Stromal cell of bone marrow (primary cell): ENCODE measurements around the gene ZDHHC14.
"Not testable (repeated sequence)": the region's sequence is repeated elsewhere in the genome, so short reads cannot be mapped to it uniquely, and the experiment has no call there.

Experiments used
- DNase-seq: peaks from one replicate; pipeline ENCODE4 v3.0.0-alpha.2; 2012; ENCODE audit warnings: low read depth

ZDHHC14 gene

GRCh38 chr6:157571950-157572349 lies 191.0 kb downstream of the ZDHHC14 start:
- DNase-seq, result no peak

- no peak for DNase-seq
These were observed 193.9 kb downstream of the ZDHHC14 start for GRCh38 chr6:157574851-157575424.

GRCh38 chr6:157575436-157576145 lies 194.6 kb downstream of the ZDHHC14 start:
- no peak for DNase-seq

GRCh38 chr6:157576991-157577390 lies 196.0 kb downstream of the ZDHHC14 start:
- not testable (repeated sequence) for DNase-seq

- not testable (repeated sequence) for DNase-seq
These were observed 197.5 kb downstream of the ZDHHC14 start for GRCh38 chr6:157578527-157578926.

GRCh38 chr6:157579467-157580031 lies 198.6 kb downstream of the ZDHHC14 start:
- DNase-seq, result no peak

- DNase-seq, result no peak
These were observed 203.0 kb downstream of the ZDHHC14 start for GRCh38 chr6:157584036-157584435.

- DNase-seq, result no peak
These were observed 204.5 kb downstream of the ZDHHC14 start for GRCh38 chr6:157585274-157586087.

GRCh38 chr6:157586088-157586414 lies 205.1 kb downstream of the ZDHHC14 start:
- no peak for DNase-seq

GRCh38 chr6:157586476-157587126 lies 205.6 kb downstream of the ZDHHC14 start:
- no peak for DNase-seq

GRCh38 chr6:157587127-157587926 lies 206.3 kb downstream of the ZDHHC14 start:
- DNase-seq, result no peak

GRCh38 chr6:157590654-157591053 lies 209.7 kb downstream of the ZDHHC14 start:
- DNase-seq, result not testable (repeated sequence)

- no peak for DNase-seq
These were observed 211.6 kb downstream of the ZDHHC14 start for GRCh38 chr6:157592541-157592940.

GRCh38 chr6:157592980-157593379 lies 212.0 kb downstream of the ZDHHC14 start:
- no peak for DNase-seq

GRCh38 chr6:157593596-157593995 lies 212.6 kb downstream of the ZDHHC14 start:
- DNase-seq, result no peak

- no peak for DNase-seq
These were observed 213.3 kb downstream of the ZDHHC14 start for GRCh38 chr6:157594292-157594691.

GRCh38 chr6:157595768-157596167 lies 214.8 kb downstream of the ZDHHC14 start:
- no peak for DNase-seq

GRCh38 chr6:157596461-157596860 lies 215.5 kb downstream of the ZDHHC14 start:
- DNase-seq, result no peak

- DNase-seq, result no peak
These were observed 215.9 kb downstream of the ZDHHC14 start for GRCh38 chr6:157596886-157597285.

- no peak for DNase-seq
These were observed 216.7 kb downstream of the ZDHHC14 start for GRCh38 chr6:157597461-157598312.
